ENCODE results near the gene KCND3.

The KCND3 gene

DNA sequence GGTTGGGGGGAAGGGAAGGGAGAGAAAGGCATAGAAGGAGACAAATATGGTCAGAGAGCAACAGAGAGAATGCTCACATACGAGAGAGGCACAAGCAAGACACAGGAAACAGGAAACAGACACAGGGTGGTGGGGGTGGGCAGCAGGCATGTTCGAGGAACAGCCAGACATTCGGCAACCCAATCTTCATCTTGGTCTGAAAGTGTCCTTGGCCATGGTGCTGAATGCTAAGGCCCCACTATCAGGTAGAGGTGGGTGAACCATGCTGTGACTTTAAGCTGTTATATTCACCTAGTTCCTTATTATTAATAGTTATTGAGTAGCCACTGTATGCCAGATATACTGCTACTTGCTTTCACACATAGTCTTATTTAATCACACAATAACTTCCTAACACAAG, 124.6 kb downstream of the KCND3 start:
- Histone ChIP-seq H3K4me1 (ENCODE audit: insufficient read depth, low read length, severe bottlenecking) (no peaks in the 10 kb centered on the region), H2AFZ (ENCODE audit: low read length) (no peak overlapping the region), H3K4me3 (ENCODE audit: low read depth, low read length, poor library complexity, severe bottlenecking) (no peak overlapping the region), H3K9ac (ENCODE audit: low read length) (no peak overlapping the region), H3K36me3 (ENCODE audit: insufficient read depth, low read length) (no peaks in the 10 kb centered on the region), H3K9me3 (ENCODE audit: low read length) (no peaks in the 10 kb centered on the region), H4K20me1 (ENCODE audit: insufficient read depth, low read length) (no peaks in the 10 kb centered on the region), H3K79me2 (ENCODE audit: insufficient read depth, low read length) (no peaks in the 10 kb centered on the region), H3K4me2 (ENCODE audit: low read length) (no peak overlapping the region), H3K9me2 (ENCODE audit: low read depth, low read length) (no peaks in the 10 kb centered on the region), H3K27me3 (ENCODE audit: insufficient read depth, low read length) (no peaks in the 10 kb centered on the region), H3F3A (ENCODE audit: insufficient read depth, low read length) (no peaks in the 10 kb centered on the region), H3K27ac (ENCODE audit: low read depth, low read length, poor library complexity, severe bottlenecking) (no peak overlapping the region)
- TF ChIP-seq EZH2 (IDR thresholded peaks at IDR 0.05; ENCODE audit: borderline replicate concordance, low read length) = no peak
- TF ChIP-seq, protein P1, sequence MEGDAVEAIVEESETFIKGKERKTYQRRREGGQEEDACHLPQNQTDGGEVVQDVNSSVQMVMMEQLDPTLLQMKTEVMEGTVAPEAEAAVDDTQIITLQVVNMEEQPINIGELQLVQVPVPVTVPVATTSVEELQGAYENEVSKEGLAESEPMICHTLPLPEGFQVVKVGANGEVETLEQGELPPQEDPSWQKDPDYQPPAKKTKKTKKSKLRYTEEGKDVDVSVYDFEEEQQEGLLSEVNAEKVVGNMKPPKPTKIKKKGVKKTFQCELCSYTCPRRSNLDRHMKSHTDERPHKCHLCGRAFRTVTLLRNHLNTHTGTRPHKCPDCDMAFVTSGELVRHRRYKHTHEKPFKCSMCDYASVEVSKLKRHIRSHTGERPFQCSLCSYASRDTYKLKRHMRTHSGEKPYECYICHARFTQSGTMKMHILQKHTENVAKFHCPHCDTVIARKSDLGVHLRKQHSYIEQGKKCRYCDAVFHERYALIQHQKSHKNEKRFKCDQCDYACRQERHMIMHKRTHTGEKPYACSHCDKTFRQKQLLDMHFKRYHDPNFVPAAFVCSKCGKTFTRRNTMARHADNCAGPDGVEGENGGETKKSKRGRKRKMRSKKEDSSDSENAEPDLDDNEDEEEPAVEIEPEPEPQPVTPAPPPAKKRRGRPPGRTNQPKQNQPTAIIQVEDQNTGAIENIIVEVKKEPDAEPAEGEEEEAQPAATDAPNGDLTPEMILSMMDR (IDR thresholded peaks at IDR 0.05; ENCODE audit: low read length) = no peak

DNA sequence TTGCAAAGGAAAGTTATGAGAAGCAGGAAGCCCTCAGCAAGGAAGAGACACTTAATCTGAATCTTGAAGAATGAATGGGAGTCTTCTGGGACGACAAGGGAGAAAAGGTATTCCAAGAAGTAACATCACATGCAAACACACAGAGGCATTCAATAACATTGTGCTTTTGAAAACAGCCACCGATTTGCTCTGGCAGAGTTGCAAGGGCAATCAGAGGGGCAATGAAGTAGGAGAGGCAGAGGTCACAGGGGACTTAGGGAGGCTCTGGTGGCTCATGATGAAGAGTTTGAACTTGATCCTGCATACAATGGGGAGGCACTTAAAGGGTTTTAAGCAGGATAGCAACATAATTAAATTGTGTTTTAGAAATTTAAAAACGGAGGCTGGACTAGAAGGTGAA, 126.1 kb downstream of the KCND3 start:
- Histone ChIP-seq H3K36me3 (ENCODE audit: insufficient read depth, low read length) (no peaks in the 10 kb centered on the region), H2AFZ (ENCODE audit: low read length) (no peak overlapping the region), H3K4me3 (ENCODE audit: low read depth, low read length, poor library complexity, severe bottlenecking) (no peak overlapping the region), H3K9ac (ENCODE audit: low read length) (no peak overlapping the region), H3K79me2 (ENCODE audit: insufficient read depth, low read length) (no peaks in the 10 kb centered on the region), H3K9me2 (ENCODE audit: low read depth, low read length) (no peaks in the 10 kb centered on the region), H3K4me2 (ENCODE audit: low read length) (no peak overlapping the region), H3K4me1 (ENCODE audit: insufficient read depth, low read length, severe bottlenecking) (no peaks in the 10 kb centered on the region), H3K27me3 (ENCODE audit: insufficient read depth, low read length) (no peaks in the 10 kb centered on the region), H3F3A (ENCODE audit: insufficient read depth, low read length) (no peaks in the 10 kb centered on the region), H3K9me3 (ENCODE audit: low read length) (no peaks in the 10 kb centered on the region), H4K20me1 (ENCODE audit: insufficient read depth, low read length) (no peaks in the 10 kb centered on the region), H3K27ac (ENCODE audit: low read depth, low read length, poor library complexity, severe bottlenecking) (no peak overlapping the region)
- no peak for TF ChIP-seq EZH2 (IDR thresholded peaks at IDR 0.05; ENCODE audit: borderline replicate concordance, low read length)
- TF ChIP-seq, protein P1 (IDR thresholded peaks at IDR 0.05; ENCODE audit: low read length) = no peak

- no peaks in the 10 kb centered on the region for H3K9me3 ChIP-seq (ENCODE audit: low read length)
- no peaks in the 10 kb centered on the region for H4K20me1 ChIP-seq (ENCODE audit: insufficient read depth, low read length)
- H3K27me3 ChIP-seq (ENCODE audit: insufficient read depth, low read length) = no peaks in the 10 kb centered on the region
- H3K36me3 ChIP-seq (ENCODE audit: insufficient read depth, low read length) = no peaks in the 10 kb centered on the region
- no peaks in the 10 kb centered on the region for H3K79me2 ChIP-seq (ENCODE audit: insufficient read depth, low read length)
- no peak overlapping the region for H3K9ac ChIP-seq (ENCODE audit: low read length)
- no peak for TF ChIP-seq EZH2 (IDR thresholded peaks at IDR 0.05; ENCODE audit: borderline replicate concordance, low read length)
- TF ChIP-seq, protein P1 (IDR thresholded peaks at IDR 0.05; ENCODE audit: low read length) = no peak
- H2AFZ ChIP-seq (ENCODE audit: low read length) = no peak overlapping the region
- H3K27ac ChIP-seq (ENCODE audit: low read depth, low read length, poor library complexity, severe bottlenecking) = no peak overlapping the region
- H3K4me1 ChIP-seq (ENCODE audit: insufficient read depth, low read length, severe bottlenecking) = no peaks in the 10 kb centered on the region
- H3K4me3 ChIP-seq (ENCODE audit: low read depth, low read length, poor library complexity, severe bottlenecking) = no peak overlapping the region
- no peaks in the 10 kb centered on the region for H3K9me2 ChIP-seq (ENCODE audit: low read depth, low read length)
- no peaks in the 10 kb centered on the region for H3F3A ChIP-seq (ENCODE audit: insufficient read depth, low read length)
- H3K4me2 ChIP-seq (ENCODE audit: low read length) = no peak overlapping the region
These were observed 126.9 kb downstream of the KCND3 start for GRCh38 chr1:111862599-111862998.
